Cortex of kidney (tissue), 1 donor: ENCODE results near the gene PIGM.
"Not testable (repeated sequence)": the region's sequence is repeated elsewhere in the genome, so short reads cannot be mapped to it uniquely, and the experiment has no call there.

Experiments
- DNase-seq: peaks from one replicate; lab custom pipeline; 2025; lab: John Stamatoyannopoulos, UW

PIGM gene

DNA sequence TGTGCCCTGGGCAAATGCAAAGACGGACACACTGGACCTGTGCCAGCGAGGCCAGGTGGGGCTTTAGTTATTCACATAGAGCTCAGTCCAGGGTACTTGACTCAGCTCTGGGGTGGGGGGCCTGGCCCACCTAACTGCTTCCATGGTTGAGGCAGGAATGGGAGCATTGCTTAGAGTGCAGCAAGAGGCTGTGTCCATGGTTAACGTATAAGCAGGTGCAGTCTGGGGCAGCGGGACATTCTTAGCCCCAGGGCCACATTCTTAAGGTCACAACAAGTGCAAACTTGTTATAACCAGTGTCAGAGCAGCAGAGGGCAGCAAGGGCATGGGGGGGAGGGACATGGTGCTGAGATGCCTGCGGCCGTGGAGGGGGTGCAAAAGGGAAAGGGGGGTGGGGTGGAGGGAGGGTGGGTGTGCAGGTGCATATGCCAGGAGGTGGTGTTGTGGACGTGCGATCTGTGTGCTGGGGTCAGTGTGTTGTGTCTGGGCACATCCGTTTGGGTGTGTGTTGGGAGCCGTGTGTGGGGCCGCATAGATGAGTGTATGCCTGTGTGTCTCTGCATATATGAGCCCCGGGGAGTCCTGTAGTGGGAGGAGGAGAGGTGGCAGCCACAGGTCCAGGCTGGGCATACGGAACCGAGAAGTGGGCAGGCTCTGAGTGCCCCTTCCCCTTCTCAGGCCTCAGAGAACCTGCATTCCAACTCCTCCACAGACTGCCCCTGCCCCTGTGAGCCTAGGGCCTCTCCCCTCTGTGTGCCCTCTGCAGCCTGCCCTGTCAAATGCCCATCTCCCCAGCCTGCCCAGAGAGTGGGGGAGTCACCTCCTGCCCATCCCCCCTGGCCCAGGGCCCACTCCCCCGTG is 29.8 kb upstream of the PIGM start:
- no peak for DNase-seq

DNA sequence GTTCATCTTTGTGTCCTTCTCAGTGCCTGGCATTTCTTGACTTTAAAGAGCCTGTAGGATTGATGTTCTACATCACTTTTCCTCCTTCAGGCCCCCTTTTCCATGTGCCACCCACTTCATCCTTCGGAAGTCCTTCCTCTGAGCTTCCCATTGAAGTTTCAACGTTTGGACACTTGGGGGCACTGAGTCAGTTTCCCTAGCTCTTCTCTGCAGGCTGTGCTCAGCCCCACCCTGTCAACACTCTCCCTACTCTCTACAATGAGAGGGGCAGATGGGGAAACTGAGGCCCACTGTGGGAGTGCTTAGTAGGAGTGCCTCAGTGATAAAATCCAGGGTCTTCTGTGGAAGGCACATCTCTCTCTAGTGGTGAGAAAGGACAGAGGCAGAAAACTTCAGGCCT is 26.3 kb upstream of the PIGM start:
- DNase-seq, result no peak

DNA sequence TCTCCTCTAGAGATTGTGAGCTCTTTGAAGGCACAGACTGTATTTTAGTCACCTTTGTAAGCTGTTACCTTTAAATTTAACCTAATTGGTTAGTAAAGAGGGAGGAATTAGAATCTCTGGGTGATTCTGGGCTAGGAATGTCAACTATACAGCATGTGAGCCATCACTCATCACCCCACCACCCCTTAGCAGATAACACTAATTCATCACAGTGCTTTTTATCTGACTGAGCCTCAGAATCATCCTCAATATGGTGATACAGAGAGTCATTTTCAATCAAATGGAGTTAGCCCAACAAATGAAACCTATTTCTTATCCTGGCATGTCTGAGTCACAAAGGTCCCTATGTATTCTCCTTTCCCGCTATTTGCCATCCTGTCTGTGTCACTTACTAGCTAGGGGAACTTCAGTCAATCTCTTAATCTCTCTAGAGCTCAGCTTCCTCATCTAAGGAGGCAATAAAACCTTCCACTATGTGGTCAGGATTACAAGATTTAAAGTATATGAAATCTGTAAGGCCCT is 24.9 kb upstream of the PIGM start:
- DNase-seq, result no peak

DNA sequence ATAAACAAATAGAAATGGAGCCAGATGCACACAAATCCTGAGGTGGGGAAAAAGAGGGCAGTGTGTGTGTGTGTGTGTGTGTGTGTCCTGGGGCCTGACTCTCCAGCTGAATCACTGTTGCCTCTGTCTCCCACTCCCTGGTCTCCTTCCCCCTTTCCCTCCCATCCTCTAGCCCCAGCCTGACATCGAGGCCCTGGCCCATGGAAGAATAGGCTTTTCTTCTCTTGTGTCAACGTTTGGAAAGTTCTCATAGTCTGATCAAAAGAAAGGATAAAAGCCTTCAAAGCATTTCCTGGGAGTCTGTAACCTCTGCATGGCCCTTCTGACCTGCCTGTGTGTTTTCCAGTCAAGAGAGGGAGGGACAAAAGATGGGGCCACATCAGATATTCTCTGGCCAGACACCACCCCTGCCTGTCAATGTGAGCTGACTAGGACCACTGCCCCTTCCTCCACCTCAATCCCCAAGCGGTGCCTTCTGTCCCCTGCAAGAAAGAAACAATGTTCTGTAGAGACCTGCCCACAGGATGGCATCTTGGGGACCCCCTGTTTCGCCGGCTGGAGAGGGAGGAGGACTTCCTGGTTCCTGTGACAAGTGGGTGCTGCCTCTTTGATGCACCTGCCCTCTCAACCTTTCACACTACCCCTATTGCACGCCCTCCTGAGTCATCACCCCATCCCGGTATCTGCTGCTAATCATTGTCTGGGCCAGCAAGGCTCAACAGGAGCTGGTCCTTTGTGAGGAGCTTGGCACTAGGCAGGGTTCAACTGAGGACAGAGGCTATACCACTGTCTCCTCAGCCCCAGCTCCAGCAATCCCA is 22.0 kb upstream of the PIGM start:
- DNase-seq, result no peak

DNA sequence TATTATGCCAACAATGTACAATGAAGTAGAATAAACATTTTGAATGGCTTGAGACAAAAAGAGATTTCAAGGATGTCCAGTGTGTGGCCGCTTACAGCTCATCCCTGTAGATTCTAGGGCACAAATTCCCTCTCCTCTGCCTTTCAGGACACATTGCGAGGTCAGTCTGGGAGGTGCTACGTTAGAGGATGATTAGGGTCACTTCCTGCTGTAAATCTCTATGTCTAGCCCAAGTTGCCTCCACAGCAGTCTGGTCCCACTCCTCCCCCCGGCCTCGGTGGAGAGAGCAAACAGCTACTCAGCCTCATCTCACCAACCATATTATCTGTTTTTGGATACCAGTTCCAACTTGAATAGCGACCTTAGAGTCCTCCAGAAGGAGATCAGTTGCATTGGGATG is 21.1 kb upstream of the PIGM start:
- no peak for DNase-seq

DNA sequence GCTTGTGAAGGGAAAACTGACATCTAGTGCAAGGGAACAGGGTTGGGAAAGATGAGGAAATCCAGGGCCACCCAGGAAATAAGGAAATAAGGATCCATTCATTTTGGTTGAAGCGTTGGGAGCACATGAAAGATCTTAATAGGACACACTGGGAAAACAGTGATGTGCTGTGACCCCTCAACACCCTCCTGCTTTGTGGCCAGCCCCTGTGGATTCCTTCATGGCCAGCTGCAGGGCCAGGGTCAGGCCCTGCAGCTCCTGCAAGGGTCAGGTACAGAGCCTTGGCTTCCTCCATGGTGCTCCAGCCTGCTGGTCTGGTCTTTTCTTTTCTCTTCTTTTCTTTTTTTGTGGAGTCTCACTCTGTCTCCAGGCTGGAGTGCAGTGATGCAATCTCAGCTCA is 18.8 kb upstream of the PIGM start:
- no peak for DNase-seq

DNA sequence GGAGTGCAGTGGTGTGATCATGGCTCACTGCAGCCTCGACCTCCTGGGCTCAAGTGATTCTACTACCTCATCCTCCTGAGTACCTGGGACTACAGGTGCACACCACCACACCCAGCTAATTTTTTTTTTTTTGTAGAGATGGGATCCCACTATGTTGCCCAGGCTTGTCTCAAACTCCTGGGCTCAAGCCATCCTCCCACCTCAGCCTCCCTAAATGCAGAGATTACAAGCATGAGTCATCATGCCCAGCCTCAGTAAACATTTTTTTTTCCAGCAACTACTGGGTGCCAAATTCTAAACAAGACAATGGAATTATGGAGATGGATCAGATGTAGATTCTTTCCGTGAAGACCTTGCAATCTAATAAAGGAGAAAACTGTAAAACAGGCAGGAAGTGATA is 18.4 kb upstream of the PIGM start:
- not testable (repeated sequence) for DNase-seq

DNA sequence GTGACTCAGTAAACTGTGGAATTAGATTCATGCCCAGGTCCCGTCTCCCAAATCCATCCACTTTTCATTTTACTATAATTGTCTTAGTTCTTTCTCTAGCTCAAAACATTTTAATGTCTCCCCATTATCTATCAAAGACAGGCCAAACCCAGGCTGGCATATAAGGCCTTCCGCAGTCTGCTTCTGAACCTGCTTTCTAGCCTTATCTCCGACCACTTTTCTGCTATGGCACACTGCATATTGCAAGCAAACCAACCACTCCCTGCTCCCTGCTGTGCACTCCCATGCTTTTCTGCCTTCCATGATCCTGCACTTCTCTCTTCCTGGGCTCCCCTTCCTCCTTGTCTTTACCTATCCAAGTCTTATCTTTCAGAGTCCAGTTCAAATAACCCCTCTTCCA is 17.3 kb upstream of the PIGM start:
- DNase-seq, result no peak

DNA sequence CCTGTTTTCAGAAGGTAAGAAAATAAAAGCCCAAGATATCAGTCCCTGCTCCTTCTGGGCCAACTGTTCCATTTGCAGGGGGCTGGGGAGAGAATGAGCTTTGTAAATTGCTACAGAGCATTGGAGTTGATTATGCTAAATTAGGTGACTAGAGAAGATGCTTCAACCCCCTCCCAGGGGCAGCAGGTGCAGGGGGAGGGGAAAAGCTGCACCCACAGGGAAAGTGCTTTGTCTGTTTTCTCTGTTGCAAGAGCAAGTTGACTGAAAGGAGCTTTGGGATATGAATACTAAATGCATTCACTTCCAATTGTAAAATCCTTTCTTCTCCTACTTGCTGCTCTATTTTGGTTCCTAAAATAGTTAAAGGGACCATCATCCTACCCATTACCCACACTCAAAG is 16.5 kb upstream of the PIGM start:
- DNase-seq, result no peak

DNA sequence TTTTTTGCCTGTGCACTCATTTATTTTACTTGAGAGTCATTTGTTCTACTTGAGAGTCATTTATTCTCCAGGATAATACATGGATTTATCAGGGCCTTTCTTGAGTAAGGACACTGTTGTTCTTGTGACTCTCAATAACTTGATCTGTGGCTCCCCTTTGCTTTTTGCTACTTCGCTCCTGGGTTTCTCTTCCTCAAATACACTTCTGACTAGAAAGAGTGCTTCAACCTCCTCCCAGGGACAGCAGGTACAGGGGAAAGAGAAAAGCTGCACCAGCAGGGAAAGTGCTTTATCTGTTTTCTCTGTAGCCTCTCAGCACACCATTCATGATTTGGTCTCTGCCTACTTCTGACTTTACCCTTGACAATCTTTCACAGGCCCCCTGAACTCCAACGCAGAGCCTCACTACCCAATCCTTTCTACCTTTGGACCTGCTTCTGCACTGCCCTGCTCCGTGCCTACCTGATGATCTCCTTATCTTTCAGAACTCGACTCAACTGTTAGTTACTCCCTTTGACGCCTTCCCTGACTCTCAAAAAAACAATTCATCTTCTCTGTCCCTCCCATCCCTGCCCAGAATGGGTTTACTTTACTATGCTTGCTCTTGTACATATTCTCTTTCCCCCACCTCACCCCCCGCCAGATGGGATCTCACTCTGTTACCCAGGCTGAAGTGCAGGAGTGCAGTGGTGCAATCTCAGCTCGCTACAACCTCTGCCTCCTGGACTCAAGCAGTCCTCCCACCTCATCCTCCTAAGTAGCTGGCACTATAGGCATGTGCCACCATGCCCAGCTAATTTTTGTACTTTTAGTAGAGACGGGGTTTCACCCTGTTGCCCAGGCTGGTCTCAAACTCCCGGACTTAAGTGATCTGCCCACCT is 15.6 kb upstream of the PIGM start:
- DNase-seq, result no peak

DNA sequence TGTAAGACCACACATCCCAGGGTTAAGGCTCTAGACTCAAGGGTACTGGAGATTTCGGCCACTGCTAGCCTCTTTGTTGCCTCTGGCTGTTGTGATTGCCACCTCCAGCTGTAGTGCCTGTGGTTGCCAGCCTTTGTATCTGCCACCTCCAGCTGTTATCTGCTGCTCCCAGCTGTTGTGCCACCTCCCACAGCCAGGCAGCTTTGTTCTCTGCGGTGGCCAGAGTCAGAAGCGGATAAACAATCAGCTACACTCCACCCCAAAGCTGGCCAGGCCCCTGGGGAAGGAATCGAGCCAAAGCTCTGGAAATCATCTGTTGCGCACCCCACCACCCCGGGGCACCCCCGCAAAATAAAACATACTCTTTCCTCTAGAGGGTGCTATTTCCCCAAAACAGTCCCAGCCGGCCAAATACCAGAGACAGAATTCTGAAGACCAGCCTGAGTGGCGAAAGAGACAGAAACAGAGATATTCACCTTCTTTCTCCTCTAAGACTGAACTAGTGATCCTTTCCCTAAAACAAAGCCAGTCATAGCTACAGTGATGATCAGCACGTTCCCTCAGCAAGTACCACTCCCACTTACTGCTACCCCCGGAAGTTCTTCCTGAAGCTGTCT is 14.8 kb upstream of the PIGM start:
- no peak for DNase-seq

DNA sequence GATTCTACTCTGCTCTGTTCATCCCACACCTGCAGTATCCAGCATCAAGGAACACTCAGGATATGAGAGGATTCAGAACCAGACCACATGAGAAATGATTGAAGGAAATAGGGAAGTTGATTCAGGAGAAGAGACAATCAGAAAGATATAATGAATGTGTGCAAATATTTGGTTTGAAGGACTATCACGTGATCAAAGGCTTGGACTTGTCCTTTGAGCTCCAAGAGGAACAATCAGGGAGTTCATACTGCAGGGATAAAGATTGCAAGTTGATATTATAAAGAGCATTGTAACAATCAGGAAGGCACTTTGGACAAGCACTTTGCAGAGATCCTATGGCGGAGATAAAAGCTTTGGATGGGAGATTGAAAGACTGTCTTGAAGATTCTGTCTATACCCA is 13.9 kb upstream of the PIGM start:
- no peak for DNase-seq

DNA sequence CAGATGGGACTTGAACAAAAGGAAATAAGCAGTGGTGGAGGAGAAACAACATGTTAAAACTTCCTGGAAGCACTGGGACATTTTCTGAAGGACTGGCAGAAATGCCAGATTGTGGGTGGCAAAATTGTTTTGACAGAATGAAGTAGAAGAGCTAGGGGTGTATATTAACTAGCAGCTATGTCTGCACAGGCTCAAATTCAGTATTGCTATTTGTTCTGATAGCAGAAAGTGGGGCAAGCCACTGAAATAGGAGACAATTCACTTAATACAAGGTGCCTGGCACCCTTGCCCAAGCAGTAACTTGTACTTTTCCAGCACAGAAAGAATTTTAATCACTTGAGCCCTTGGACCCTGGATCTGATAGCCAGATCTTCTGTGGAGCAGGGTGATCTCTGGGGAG is 11.8 kb upstream of the PIGM start:
- DNase-seq, result no peak

DNA sequence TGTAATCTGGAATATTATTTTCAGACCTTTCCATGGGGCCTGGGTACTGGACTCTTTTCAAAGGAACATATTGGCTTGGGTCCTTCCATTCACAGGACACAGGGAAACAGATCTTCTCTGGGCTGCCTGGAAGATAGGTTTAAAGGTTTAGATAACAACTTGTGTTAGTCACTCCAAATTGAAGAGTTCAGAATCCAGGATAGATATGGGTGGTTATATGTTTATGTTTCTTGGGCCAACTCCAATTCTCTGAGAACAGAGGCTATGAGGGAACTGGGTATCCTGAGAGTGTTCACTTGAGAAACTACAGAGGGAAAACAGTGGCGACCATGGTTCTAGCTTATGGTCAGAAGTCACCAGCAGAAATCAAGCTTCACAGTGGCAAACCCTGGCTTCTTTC is 8.7 kb upstream of the PIGM start:
- no peak for DNase-seq

DNA sequence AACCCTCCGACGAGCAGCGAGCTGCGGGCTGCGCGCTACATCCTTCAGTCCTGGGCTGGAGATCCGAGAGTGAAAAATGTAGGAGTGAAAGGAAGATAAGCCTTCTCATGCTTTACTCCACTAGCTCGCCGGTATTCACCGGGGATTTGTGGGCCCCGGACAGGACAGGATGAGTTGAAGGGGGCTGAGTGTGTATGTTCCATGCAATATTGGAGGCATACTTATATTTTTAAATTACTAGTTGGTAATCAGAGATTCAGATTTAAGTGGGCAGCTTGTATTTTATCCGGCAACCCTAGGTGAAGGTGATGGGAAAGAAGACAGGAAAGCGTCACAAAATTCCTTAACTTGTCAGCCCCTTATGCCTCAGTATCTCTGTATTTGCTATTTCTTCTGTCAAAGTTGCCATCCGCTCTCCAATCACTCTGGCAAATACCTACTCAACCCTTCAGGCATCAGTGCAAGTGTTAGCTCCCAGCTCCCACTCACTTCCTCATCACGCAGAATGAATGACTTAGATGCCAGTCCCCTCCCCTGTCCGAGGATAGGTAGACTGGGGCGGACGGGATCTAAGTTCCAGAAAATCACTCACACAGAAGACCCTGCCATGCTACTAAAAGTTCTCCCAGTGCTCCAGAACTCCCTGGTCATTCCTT is 503 bp upstream of the PIGM start:
- DNase-seq, result no peak

DNA sequence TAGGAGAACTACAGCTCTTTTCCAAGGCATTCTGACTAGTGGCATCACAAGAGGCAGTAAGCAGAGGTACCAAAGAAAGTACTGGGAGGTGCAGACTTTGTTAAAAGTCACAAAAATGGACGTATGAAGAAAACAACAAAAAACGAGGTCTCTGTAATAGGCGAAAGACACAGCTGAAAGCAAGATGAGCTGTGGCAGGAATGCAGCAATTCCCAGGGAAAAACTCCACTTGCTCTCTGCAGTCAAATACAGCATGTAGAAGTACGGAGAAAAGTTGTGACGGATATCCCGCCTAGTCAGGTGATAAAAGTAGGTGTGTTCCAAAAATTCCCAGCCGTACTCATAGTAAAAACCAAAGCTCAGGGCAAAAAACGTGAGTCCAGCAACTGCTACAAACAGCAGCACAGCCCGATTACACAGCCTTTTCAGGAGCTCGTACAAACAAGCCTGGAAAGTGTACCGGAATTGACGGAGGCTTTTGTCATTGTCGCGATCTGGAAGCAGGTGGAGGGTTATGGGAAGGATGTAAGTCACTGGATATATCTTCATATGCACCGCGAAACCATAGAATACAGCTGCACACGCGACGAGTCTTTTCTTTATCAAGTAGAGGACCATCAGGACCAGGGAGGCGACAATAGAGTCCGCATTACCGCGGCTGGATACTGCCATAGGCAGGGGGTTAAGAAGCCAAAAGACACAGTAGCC is 979 bp downstream of the PIGM start:
- DNase-seq, result no peak

DNA sequence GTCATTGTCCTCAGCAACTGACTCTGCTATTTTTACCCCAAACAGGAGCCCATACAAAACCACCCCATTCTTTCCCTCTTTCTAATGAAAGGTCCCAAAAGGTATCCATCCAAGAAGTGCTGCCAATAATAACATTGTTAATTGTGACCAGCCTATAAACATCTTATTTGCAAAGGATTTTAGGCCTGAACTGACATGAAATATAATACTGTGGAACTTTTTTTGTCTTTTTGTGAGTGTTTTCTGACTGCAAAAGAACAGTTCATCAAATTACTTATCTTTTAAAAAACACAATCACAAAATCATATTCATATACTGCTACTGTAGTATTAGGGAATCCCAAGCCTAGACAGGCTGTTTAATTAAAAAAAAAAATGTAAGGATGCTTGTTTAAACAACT is 3.4 kb downstream of the PIGM start:
- no peak for DNase-seq

DNA sequence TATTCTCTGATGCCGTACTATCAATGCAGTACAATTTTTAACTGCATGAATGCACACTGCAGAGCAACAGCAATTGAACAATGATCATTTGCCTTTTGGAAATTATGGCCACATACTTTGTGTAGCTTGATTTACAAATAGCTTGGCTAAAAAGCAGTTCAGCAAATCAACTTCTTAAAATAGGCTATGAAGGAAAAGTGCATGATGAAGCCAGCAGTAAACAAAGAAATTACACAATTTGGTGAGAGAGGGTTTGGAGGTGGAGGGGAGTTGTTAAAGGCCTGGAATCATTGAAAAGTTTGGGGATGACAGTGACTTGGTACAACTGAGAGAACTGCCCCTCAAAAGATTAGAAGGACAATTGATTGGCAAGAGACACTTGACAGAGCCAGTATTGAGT is 6.5 kb downstream of the PIGM start:
- no peak for DNase-seq

DNA sequence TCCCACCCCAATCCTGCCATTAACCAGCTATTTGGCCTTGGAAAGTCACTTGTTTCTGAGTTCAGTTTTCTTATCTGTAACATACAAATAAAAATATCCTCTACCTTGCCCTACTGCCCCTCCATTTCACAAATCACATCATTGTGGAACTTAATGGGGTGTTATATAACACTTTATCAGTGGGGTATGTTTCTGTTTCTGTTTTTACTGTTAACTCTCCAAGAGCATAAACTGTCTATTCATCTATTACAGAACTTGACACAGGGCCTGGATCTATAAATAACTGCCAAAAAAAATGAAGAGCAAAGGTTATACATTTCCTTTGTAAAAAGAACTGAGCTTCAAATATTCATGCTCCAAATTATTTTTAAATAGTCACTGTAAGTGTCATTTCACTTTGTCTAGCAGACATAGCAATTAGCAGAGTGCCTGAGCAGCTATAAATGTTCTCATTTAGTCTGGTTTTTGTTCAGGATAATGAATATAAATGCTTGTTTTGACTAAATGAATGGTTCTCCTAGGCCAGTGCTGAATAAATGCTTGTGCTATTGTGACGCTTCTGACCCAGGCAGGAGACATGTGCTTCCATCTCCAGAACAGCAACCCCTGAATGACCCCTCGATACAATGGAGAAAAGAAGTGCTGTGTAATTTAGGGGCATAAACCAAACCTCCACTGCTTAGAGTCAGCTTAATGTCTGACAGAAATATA is 7.4 kb downstream of the PIGM start:
- no peak for DNase-seq
